ENCODE data around the gene CIDEB. TPM values are rescaled to one million over a fixed set of nuclear protein-coding genes. Genes with fewer than 3 reads are reported as not detected.
A peak's percentile ranks its signal among the peaks of the same experiment; 100 is the strongest.

Gene CIDEB
- total and polyA plus RNA-seq, 2 donors from 2014 or later, result 22.4 to 49.7 TPM

DNA sequence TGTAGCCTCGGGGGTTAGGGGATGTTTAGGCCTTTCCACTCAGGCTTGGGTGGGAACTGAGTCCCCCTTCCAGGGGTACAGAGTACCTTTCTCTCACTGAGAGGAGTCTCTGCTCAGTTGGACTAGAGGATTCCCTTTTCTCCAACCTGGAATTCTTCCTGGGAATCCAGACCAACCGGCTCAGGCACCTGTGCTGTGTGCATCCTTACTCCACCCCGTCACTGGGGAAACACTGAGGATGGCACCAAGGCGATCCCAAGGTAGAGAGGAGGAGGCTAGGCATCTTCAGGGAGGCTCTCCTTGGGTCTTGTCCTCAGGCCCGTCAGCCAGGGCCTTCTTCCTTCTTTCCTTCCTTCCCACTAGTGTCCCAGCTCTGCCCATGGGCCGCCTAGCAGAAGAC is 43.9 kb downstream of the CIDEB start:
- Histone ChIP-seq H3K36me3 (ENCODE audit: control insufficient read depth in 2 of 3, insufficient read depth in 3 of 3, low read length in 3 of 3) (peaks cover 0 to 7% (median 7%) of the 10 kb centered on the region in 3 donors), H3K9ac (ENCODE audit: low read length in 3 of 3) (no peak overlapping the region), H3K4me3 (ENCODE audit: low read length in 3 of 3) (no peak overlapping the region), H3K27me3 (ENCODE audit: control insufficient read depth, insufficient read depth, low read length) (no peaks in the 10 kb centered on the region), H3K4me1 (ENCODE audit: control insufficient read depth in 2 of 3, insufficient read depth in 2 of 3, low read depth in 1 of 3, low read length in 3 of 3) (peaks cover 0 to 3% (median 0%) of the 10 kb centered on the region in 3 donors), H3K9me3 (ENCODE audit: control insufficient read depth in 2 of 3, insufficient read depth in 1 of 3, low read length in 3 of 3) (no peaks in the 10 kb centered on the region), H3K27ac (ENCODE audit: low read depth in 2 of 2, low read length in 2 of 2) (no peak overlapping the region)
- FAIRE-seq (no peak), DNase-seq (no peak)
- TF ChIP-seq, protein P1, sequence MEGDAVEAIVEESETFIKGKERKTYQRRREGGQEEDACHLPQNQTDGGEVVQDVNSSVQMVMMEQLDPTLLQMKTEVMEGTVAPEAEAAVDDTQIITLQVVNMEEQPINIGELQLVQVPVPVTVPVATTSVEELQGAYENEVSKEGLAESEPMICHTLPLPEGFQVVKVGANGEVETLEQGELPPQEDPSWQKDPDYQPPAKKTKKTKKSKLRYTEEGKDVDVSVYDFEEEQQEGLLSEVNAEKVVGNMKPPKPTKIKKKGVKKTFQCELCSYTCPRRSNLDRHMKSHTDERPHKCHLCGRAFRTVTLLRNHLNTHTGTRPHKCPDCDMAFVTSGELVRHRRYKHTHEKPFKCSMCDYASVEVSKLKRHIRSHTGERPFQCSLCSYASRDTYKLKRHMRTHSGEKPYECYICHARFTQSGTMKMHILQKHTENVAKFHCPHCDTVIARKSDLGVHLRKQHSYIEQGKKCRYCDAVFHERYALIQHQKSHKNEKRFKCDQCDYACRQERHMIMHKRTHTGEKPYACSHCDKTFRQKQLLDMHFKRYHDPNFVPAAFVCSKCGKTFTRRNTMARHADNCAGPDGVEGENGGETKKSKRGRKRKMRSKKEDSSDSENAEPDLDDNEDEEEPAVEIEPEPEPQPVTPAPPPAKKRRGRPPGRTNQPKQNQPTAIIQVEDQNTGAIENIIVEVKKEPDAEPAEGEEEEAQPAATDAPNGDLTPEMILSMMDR (IDR thresholded peaks at IDR 0.05; ENCODE audit: borderline replicate concordance, extremely low read depth, insufficient read depth), result no peak
- intact Hi-C loops (cut with DNase I), result no loop called here

DNA sequence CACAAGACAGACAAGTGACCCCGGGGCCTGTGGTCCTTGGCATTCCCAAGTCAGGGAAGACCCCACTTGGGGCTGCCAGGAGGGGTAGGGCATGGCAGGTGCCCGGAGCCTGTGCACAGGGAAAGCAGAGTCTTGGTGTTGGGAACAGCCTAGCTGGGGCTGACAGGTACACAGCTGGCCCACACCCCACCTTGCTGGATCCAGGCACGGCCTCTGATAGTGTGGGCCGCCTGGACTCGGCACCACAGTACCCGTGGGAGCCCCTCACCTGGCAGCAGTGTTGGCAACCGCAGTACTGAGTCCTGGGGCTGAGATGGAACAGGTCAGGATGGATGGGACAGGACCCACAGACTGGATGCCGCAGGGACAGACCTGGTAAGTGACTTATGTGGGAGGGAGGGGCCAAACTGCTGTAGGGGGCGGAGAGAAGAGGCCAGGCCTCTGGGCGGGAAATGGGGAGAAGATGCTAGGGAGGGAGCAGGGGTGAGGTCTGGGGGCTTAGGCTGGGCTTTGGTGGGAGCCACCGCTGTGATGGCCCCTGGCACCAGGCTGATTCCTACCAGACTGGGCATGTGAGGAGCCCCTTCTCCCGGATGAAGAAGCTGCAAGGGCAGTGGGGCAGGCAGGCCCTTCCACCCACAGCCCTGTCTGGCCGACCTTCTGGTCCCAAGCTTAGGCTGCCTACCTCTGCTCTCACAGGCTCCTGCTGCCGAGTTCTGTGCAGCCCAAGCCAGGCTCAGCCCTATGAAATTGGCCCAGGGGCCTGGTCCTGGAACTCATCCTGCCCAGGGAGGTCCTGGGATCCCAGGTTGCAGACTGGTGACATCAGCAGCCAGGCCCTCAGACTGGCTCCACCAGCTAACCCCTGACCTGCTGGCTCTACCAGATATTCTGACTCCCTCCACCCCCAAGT is 44.7 kb downstream of the CIDEB start, which contains the start of gene TGM1:
TSS of gene TGM1 (minus strand) at position 357 of the 913 bp plus-strand sequence. CDS start 825 bp downstream, outside the sequence.
- H3K9ac ChIP-seq (ENCODE audit: low read length in 3 of 3), result no peak within 1 kb of the TSS
- peaks cover 0 to 3% (median 0%) of the 10 kb centered on the region in 3 donors for H3K4me1 ChIP-seq (ENCODE audit: control insufficient read depth in 2 of 3, insufficient read depth in 2 of 3, low read depth in 1 of 3, low read length in 3 of 3)
- FAIRE-seq (no peak), DNase-seq (peak in 1 of 5 donors; percentile 54)
- intact Hi-C loops (cut with DNase I), result no loop called here
- H3K27ac ChIP-seq (ENCODE audit: low read depth in 2 of 2, low read length in 2 of 2), result no peak within 1 kb of the TSS
- TF ChIP-seq, protein P1 (IDR thresholded peaks at IDR 0.05; ENCODE audit: borderline replicate concordance, extremely low read depth, insufficient read depth), result no peak
- H3K9me3 ChIP-seq (ENCODE audit: control insufficient read depth in 2 of 3, insufficient read depth in 1 of 3, low read length in 3 of 3), result no peaks in the 10 kb centered on the region
- no peaks in the 10 kb centered on the region for H3K27me3 ChIP-seq (ENCODE audit: control insufficient read depth, insufficient read depth, low read length)
- H3K36me3 ChIP-seq (ENCODE audit: control insufficient read depth in 2 of 3, insufficient read depth in 3 of 3, low read length in 3 of 3), result peaks cover 0 to 7% (median 7%) of the 10 kb centered on the region in 3 donors
- H3K4me3 ChIP-seq (ENCODE audit: low read length in 3 of 3), result no peak within 1 kb of the TSS

DNA sequence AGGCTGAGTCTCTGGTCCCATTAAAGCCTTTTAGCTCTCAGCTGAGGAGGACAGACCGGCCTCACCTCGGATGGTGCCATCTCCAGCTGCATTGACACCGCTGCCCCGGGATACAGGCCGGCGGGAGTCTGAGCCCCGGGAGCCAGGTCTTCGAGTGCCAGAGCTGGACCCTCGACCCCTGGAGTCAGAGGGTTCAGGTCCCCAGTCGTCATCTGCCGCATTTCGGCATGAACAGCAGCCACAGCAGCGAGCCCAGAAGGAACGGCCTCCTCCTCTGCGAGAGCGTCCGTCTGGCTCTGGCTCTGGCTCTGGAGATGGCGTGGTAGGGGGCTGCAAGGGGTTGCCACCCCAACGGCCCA is 45.8 kb downstream of the CIDEB start:
- Histone ChIP-seq H3K36me3 (ENCODE audit: control insufficient read depth in 2 of 3, insufficient read depth in 3 of 3, low read length in 3 of 3) (peaks cover 0 to 4% (median 1%) of the 10 kb centered on the region in 3 donors), H3K4me1 (ENCODE audit: control insufficient read depth in 2 of 3, insufficient read depth in 2 of 3, low read depth in 1 of 3, low read length in 3 of 3) (peaks cover 0 to 3% (median 0%) of the 10 kb centered on the region in 3 donors), H3K27me3 (ENCODE audit: control insufficient read depth, insufficient read depth, low read length) (no peaks in the 10 kb centered on the region), H3K27ac (ENCODE audit: low read depth in 2 of 2, low read length in 2 of 2) (no peak overlapping the region), H3K4me3 (ENCODE audit: low read length in 3 of 3) (no peak overlapping the region), H3K9me3 (ENCODE audit: control insufficient read depth in 2 of 3, insufficient read depth in 1 of 3, low read length in 3 of 3) (no peaks in the 10 kb centered on the region), H3K9ac (ENCODE audit: low read length in 3 of 3) (no peak overlapping the region)
- TF ChIP-seq, protein P1 (IDR thresholded peaks at IDR 0.05; ENCODE audit: borderline replicate concordance, extremely low read depth, insufficient read depth), result no peak
- FAIRE-seq, result no peak
- DNase-seq, result peak in 1 of 5 donors; percentile 68
- intact Hi-C loops (cut with DNase I), result no loop called here

All from kidney (tissue), 14 donors.